ENCODE results near the gene GABRA6.

The GABRA6 gene

DNA sequence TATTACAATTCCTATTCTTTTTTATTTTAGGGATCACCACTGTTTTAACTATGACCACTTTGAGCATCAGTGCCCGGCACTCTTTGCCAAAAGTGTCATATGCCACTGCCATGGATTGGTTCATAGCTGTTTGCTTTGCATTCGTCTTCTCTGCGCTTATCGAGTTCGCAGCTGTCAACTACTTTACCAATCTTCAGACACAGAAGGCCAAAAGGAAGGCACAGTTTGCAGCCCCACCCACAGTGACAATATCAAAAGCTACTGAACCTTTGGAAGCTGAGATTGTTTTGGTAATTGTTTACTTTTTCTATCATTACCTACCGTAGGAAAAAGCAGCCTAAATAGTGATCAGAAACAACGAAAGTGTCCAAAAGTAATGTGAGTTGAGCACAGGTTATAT, 6.4 kb downstream of the GABRA6 start:
- no peaks in the 10 kb centered on the region for H3K9me3 ChIP-seq (ENCODE audit: control insufficient read depth in 2 of 2, low read length in 2 of 2)
- no peak overlapping the region for H3K9ac ChIP-seq (ENCODE audit: low read length in 2 of 2)
- no peaks in the 10 kb centered on the region for H3K4me1 ChIP-seq (ENCODE audit: control insufficient read depth, insufficient read depth, low read length)
- no peak overlapping the region for H3K4me3 ChIP-seq (ENCODE audit: low read length in 2 of 2)
- H3K36me3 ChIP-seq (ENCODE audit: control insufficient read depth in 2 of 2, insufficient read depth in 2 of 2, low read length in 2 of 2): no peaks in the 10 kb centered on the region
- no peak overlapping the region for H3K27ac ChIP-seq (ENCODE audit: low read length)
- no peaks in the 10 kb centered on the region for H3K27me3 ChIP-seq (ENCODE audit: control insufficient read depth in 1 of 2, insufficient read depth in 2 of 2, low read length in 2 of 2)

DNA sequence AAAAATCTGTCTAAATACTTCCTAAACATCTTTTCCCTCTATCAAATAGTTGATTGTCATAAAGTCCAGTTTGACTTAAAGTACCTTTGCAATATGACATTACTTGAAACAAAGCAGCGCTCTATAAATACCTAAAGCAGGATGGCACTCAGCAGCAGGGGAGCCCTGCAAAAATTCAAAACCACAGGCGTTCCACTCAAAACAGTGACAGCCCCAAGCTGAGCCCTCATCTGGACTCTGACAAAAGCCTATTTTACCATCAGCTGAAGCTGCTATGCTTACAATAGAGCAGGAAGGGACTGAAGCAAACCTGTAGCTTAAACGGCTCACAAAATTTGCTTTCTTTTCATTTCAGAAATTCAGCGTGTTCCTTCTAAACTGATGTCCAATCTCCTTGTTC, 11.5 kb downstream of the GABRA6 start:
- H3K27ac ChIP-seq (ENCODE audit: low read length): no peak overlapping the region

DNA sequence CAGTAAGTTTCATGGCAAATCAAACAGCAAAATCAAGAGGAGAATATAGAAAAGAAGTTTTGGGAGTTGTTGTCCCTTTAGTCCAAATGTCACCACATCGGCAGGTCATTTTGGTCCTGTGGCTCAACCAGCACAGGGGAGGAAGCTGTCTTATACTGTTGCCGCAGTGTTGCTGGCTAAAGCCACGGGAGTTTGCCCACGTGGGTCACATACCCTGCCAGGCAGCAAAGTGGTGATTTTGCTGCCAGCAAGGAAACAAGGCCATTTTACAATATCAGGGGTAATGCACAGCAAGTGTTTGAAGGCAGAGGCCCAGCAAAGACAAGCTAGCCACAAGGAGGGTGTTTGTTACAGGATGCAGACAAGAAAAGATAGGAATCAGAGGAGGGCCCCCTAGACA, 14.5 kb downstream of the GABRA6 start:
- no peaks in the 10 kb centered on the region for H3K9me3 ChIP-seq (ENCODE audit: control insufficient read depth in 2 of 2, low read length in 2 of 2)
- H3K27me3 ChIP-seq (ENCODE audit: control insufficient read depth in 1 of 2, insufficient read depth in 2 of 2, low read length in 2 of 2): no peaks in the 10 kb centered on the region

More for the DNA sequence above, 11.5 kb downstream of the GABRA6 start:
- Histone ChIP-seq H3K4me1 (ENCODE audit: control insufficient read depth, insufficient read depth, low read length) (no peaks in the 10 kb centered on the region), H3K36me3 (ENCODE audit: control insufficient read depth in 2 of 2, insufficient read depth in 2 of 2, low read length in 2 of 2) (no peaks in the 10 kb centered on the region), H3K4me3 (ENCODE audit: low read length in 2 of 2) (no peak overlapping the region), H3K9ac (ENCODE audit: low read length in 2 of 2) (no peak overlapping the region), H3K9me3 (ENCODE audit: control insufficient read depth in 2 of 2, low read length in 2 of 2) (no peaks in the 10 kb centered on the region), H3K27me3 (ENCODE audit: control insufficient read depth in 1 of 2, insufficient read depth in 2 of 2, low read length in 2 of 2) (no peaks in the 10 kb centered on the region)

DNA sequence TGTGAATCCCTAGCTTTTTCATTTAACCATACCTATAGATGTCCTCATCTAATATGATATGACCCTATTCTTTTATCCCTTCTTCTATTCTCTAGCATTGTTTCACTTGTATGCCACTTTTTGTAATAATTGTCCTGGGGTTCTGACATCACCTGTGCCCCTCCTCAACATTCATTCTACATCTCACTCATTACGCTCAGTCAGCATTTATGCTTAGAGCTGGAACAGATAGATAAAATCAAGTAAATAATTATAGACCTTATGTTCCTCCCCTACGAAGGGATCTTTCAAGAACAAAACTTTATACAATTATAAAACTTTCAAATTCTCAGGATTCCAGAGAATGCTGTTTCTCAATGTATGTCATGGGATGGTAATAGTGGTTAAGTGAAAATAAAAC, 18.0 kb downstream of the GABRA6 start:
- H3K36me3 ChIP-seq (ENCODE audit: control insufficient read depth in 2 of 2, insufficient read depth in 2 of 2, low read length in 2 of 2): no peaks in the 10 kb centered on the region
- H3K27me3 ChIP-seq (ENCODE audit: control insufficient read depth in 1 of 2, insufficient read depth in 2 of 2, low read length in 2 of 2): no peaks in the 10 kb centered on the region
- no peaks in the 10 kb centered on the region for H3K9me3 ChIP-seq (ENCODE audit: control insufficient read depth in 2 of 2, low read length in 2 of 2)
- H3K4me3 ChIP-seq (ENCODE audit: low read length in 2 of 2): no peak overlapping the region
- no peaks in the 10 kb centered on the region for H3K4me1 ChIP-seq (ENCODE audit: control insufficient read depth, insufficient read depth, low read length)
- H3K27ac ChIP-seq (ENCODE audit: low read length): no peak overlapping the region
- no peak overlapping the region for H3K9ac ChIP-seq (ENCODE audit: low read length in 2 of 2)

More for the DNA sequence above, 14.5 kb downstream of the GABRA6 start:
- H3K36me3 ChIP-seq (ENCODE audit: control insufficient read depth in 2 of 2, insufficient read depth in 2 of 2, low read length in 2 of 2): no peaks in the 10 kb centered on the region
- no peak overlapping the region for H3K9ac ChIP-seq (ENCODE audit: low read length in 2 of 2)
- H3K4me3 ChIP-seq (ENCODE audit: low read length in 2 of 2): no peak overlapping the region
- H3K4me1 ChIP-seq (ENCODE audit: control insufficient read depth, insufficient read depth, low read length): no peaks in the 10 kb centered on the region
- H3K27ac ChIP-seq (ENCODE audit: low read length): no peak overlapping the region

DNA sequence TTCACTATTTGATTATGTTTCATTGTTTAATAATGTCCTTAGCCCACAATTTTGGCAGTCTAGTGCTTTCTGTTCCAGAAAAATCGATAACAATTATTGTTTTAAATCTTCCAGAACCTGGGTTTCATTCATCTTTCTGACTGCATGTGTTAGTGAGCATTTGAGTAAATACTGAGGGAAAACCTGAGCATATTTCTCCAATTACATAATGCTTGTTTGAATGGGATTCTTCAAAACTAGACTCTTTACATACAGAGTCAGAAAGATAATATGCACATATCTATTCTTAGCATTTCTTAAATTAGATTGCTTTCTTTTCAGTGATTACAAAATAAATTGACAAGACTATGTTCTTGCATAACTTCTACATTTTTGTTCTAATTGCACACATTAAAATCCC, 21.9 kb downstream of the GABRA6 start:
- no peak overlapping the region for H3K4me3 ChIP-seq (ENCODE audit: low read length in 2 of 2)
- no peaks in the 10 kb centered on the region for H3K9me3 ChIP-seq (ENCODE audit: control insufficient read depth in 2 of 2, low read length in 2 of 2)

DNA sequence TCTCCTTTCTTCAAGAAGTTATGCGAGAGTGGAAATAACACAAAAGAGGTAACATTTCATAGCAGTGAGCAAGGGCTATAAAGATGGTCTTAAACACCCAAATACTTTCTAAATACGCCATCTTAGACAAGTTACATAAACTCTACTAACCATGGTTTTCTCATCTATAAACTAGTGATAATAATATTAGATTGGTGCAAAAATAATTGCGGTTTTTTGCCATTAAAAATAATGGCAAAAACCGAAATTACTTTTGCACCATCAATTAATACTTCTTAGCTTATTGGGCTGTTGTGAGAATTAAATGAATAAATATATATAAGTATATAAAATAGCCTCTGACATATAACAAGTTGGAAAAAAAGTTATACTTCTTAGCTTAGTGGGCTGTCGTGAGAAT, 23.7 kb downstream of the GABRA6 start:
- no peaks in the 10 kb centered on the region for H3K9me3 ChIP-seq (ENCODE audit: control insufficient read depth in 2 of 2, low read length in 2 of 2)
- H3K4me1 ChIP-seq (ENCODE audit: control insufficient read depth, insufficient read depth, low read length): no peaks in the 10 kb centered on the region
- H3K27ac ChIP-seq (ENCODE audit: low read length): no peak overlapping the region
- no peak overlapping the region for H3K4me3 ChIP-seq (ENCODE audit: low read length in 2 of 2)
- H3K9ac ChIP-seq (ENCODE audit: low read length in 2 of 2): no peak overlapping the region
- H3K27me3 ChIP-seq (ENCODE audit: control insufficient read depth in 1 of 2, insufficient read depth in 2 of 2, low read length in 2 of 2): no peaks in the 10 kb centered on the region
- H3K36me3 ChIP-seq (ENCODE audit: control insufficient read depth in 2 of 2, insufficient read depth in 2 of 2, low read length in 2 of 2): no peaks in the 10 kb centered on the region

More for the DNA sequence above, 21.9 kb downstream of the GABRA6 start:
- no peaks in the 10 kb centered on the region for H3K27me3 ChIP-seq (ENCODE audit: control insufficient read depth in 1 of 2, insufficient read depth in 2 of 2, low read length in 2 of 2)
- H3K4me1 ChIP-seq (ENCODE audit: control insufficient read depth, insufficient read depth, low read length): no peaks in the 10 kb centered on the region
- no peaks in the 10 kb centered on the region for H3K36me3 ChIP-seq (ENCODE audit: control insufficient read depth in 2 of 2, insufficient read depth in 2 of 2, low read length in 2 of 2)
- H3K9ac ChIP-seq (ENCODE audit: low read length in 2 of 2): no peak overlapping the region
- no peak overlapping the region for H3K27ac ChIP-seq (ENCODE audit: low read length)

DNA sequence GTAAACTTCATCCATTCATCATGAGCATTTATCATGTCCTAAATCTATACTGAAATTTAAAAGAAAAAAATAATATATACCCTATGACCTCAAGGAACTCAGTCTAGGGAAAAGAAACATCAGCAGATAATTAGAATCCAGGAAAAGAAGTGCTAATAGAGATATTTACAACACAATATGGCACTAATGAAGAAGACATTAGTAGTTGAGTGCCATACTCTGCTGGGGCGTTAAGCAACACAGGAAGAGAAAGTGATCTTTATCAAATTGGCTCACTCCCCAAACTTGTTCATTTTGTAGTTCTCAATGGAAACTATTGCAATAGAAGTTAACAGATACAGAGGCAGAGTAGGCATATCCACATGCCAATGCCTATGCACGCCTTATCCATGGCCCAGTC, 27.5 kb downstream of the GABRA6 start:
- Histone ChIP-seq H3K4me1 (ENCODE audit: control insufficient read depth, insufficient read depth, low read length) (no peaks in the 10 kb centered on the region), H3K27me3 (ENCODE audit: control insufficient read depth in 1 of 2, insufficient read depth in 2 of 2, low read length in 2 of 2) (no peaks in the 10 kb centered on the region), H3K27ac (ENCODE audit: low read length) (no peak overlapping the region), H3K9me3 (ENCODE audit: control insufficient read depth in 2 of 2, low read length in 2 of 2) (no peaks in the 10 kb centered on the region), H3K9ac (ENCODE audit: low read length in 2 of 2) (no peak overlapping the region), H3K36me3 (ENCODE audit: control insufficient read depth in 2 of 2, insufficient read depth in 2 of 2, low read length in 2 of 2) (no peaks in the 10 kb centered on the region), H3K4me3 (ENCODE audit: low read length in 2 of 2) (no peak overlapping the region)

DNA sequence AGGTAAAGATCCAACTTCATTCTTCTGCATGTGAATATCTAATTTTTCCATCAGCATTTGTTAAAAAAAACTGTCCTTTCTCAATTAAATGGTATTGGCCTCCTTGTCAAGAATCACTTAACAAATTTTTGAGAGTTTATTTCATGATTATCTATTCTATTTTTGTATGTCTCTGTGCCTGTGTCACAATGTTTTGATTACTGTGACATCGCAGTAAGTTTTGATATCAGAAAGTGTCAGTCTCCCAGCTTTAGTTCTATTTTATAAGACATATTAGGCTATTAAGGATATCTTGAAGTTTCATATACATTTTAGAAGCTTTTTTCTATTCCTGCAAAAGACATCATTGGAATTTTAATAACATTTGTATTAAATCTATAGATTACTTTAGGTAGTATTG, 33.6 kb downstream of the GABRA6 start:
- no peak overlapping the region for H3K4me3 ChIP-seq (ENCODE audit: low read length in 2 of 2)
- no peaks in the 10 kb centered on the region for H3K36me3 ChIP-seq (ENCODE audit: control insufficient read depth in 2 of 2, insufficient read depth in 2 of 2, low read length in 2 of 2)
- H3K9me3 ChIP-seq (ENCODE audit: control insufficient read depth in 2 of 2, low read length in 2 of 2): no peaks in the 10 kb centered on the region
- H3K27ac ChIP-seq (ENCODE audit: low read length): no peak overlapping the region
- H3K4me1 ChIP-seq (ENCODE audit: control insufficient read depth, insufficient read depth, low read length): no peaks in the 10 kb centered on the region
- no peaks in the 10 kb centered on the region for H3K27me3 ChIP-seq (ENCODE audit: control insufficient read depth in 1 of 2, insufficient read depth in 2 of 2, low read length in 2 of 2)
- no peak overlapping the region for H3K9ac ChIP-seq (ENCODE audit: low read length in 2 of 2)

DNA sequence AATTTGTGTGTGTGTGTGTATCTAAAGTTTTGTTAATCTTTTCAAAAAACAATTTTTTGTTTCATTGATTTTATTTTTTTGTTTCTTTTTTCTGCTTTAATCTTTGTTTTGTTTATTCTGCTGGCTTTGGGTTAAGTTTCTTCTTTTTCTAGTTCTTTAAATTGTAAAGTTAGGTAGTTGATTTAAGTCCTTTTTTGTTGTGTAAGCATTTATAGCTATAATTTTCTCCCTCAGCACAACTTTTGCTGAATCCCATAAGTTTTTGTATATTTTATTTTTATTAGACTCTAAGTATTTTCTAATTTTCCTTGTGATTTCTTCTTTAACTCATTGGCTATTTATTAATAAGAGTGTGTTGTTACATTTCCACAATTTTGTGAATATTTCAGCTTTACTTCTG, 34.9 kb downstream of the GABRA6 start:
- H3K27me3 ChIP-seq (ENCODE audit: control insufficient read depth in 1 of 2, insufficient read depth in 2 of 2, low read length in 2 of 2): no peaks in the 10 kb centered on the region
- no peak overlapping the region for H3K27ac ChIP-seq (ENCODE audit: low read length)
- H3K9me3 ChIP-seq (ENCODE audit: control insufficient read depth in 2 of 2, low read length in 2 of 2): no peaks in the 10 kb centered on the region
- H3K4me1 ChIP-seq (ENCODE audit: control insufficient read depth, insufficient read depth, low read length): no peaks in the 10 kb centered on the region
- no peaks in the 10 kb centered on the region for H3K36me3 ChIP-seq (ENCODE audit: control insufficient read depth in 2 of 2, insufficient read depth in 2 of 2, low read length in 2 of 2)
- no peak overlapping the region for H3K4me3 ChIP-seq (ENCODE audit: low read length in 2 of 2)
- H3K9ac ChIP-seq (ENCODE audit: low read length in 2 of 2): no peak overlapping the region

DNA sequence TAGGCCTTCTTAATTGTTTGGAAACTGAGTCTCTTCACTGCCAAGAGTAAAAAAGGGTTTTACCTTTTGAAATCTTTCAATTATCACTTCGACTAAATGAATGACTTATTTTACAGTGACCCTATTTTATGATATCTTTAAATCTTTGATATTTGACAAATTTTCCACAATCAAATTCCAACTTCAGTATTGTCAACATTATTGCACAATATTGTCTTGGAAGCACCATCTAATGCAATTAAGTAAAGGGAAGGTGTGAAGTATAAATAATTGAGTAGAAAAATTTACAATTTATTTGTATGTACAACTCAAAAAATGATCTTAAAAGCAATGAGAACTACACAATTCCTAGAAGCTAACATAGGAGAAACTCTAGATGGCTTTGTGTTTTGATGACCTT, 49.2 kb downstream of the GABRA6 start:
- H3K27ac ChIP-seq (ENCODE audit: low read length): no peak overlapping the region
- no peaks in the 10 kb centered on the region for H3K4me1 ChIP-seq (ENCODE audit: control insufficient read depth, insufficient read depth, low read length)
- H3K36me3 ChIP-seq (ENCODE audit: control insufficient read depth in 2 of 2, insufficient read depth in 2 of 2, low read length in 2 of 2): no peaks in the 10 kb centered on the region
- no peak overlapping the region for H3K9ac ChIP-seq (ENCODE audit: low read length in 2 of 2)
- no peaks in the 10 kb centered on the region for H3K27me3 ChIP-seq (ENCODE audit: control insufficient read depth in 1 of 2, insufficient read depth in 2 of 2, low read length in 2 of 2)
- H3K4me3 ChIP-seq (ENCODE audit: low read length in 2 of 2): no peak overlapping the region
- H3K9me3 ChIP-seq (ENCODE audit: control insufficient read depth in 2 of 2, low read length in 2 of 2): no peaks in the 10 kb centered on the region

DNA sequence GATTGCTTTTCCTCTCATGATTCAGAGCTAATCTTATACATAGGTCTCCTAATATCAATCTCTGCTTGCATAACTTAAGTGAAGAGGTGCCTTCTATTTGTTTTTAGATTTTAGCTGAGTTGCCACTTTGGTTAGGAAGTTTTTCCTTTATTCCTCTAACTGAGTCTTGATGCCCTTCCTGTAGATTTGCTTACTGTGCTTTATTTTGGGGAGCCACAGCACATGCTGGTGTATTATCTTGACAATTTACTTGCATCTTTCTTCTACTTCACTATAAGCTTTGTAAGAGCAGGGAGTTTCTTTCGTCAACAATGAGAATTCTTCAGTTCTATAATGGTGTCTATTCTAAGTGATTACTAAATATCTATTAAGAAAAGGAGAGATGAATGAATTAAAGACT, 54.9 kb downstream of the GABRA6 start:
- Histone ChIP-seq H3K9ac (ENCODE audit: low read length in 2 of 2) (no peak overlapping the region), H3K4me3 (ENCODE audit: low read length in 2 of 2) (no peak overlapping the region), H3K27ac (ENCODE audit: low read length) (no peak overlapping the region), H3K27me3 (ENCODE audit: control insufficient read depth in 1 of 2, insufficient read depth in 2 of 2, low read length in 2 of 2) (no peaks in the 10 kb centered on the region), H3K4me1 (ENCODE audit: control insufficient read depth, insufficient read depth, low read length) (no peaks in the 10 kb centered on the region), H3K9me3 (ENCODE audit: control insufficient read depth in 2 of 2, low read length in 2 of 2) (no peaks in the 10 kb centered on the region), H3K36me3 (ENCODE audit: control insufficient read depth in 2 of 2, insufficient read depth in 2 of 2, low read length in 2 of 2) (no peaks in the 10 kb centered on the region)

DNA sequence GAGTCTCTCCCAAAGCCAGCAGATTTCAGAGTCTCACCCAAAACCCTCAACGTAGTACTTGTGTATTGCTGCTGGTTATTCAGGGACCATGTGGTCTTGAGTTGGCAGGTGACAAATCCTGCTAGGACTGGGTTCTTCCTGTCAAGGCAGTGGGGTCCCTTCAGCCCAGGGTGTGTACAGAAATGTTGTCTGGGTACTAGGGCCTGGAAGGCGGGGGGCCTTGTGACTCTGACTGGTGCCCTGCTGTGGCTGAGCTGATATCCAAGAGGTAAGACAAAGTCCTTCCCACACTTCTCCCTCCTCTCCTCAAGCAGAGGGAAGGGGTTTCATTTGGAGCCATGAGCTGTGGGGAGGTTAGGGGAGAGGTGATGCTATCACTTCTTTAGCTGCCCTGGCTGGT, 58.8 kb downstream of the GABRA6 start:
- Histone ChIP-seq H3K4me3 (ENCODE audit: low read length in 2 of 2) (no peak overlapping the region), H3K27me3 (ENCODE audit: control insufficient read depth in 1 of 2, insufficient read depth in 2 of 2, low read length in 2 of 2) (no peaks in the 10 kb centered on the region), H3K4me1 (ENCODE audit: control insufficient read depth, insufficient read depth, low read length) (no peaks in the 10 kb centered on the region), H3K36me3 (ENCODE audit: control insufficient read depth in 2 of 2, insufficient read depth in 2 of 2, low read length in 2 of 2) (no peaks in the 10 kb centered on the region), H3K9ac (ENCODE audit: low read length in 2 of 2) (no peak overlapping the region), H3K9me3 (ENCODE audit: control insufficient read depth in 2 of 2, low read length in 2 of 2) (no peaks in the 10 kb centered on the region), H3K27ac (ENCODE audit: low read length) (no peak overlapping the region)
